GM12874 (cell line): Measurements from ENCODE around the gene GRK3.

Source experiments
- CTCF ChIP-seq: IDR thresholded peaks from 2 replicates; pipeline ENCODE4 v1.5.1; 2011; ENCODE audit warnings: low read depth, mild to moderate bottlenecking, control low read depth, low read length, moderate library complexity; ENCODE audit not compliant: insufficient read depth

Gene GRK3

GRCh38 chr22:25542191-25542590, 22.3 kb upstream of the GRK3 start:
- no peak for TF ChIP-seq CTCF

- TF ChIP-seq CTCF = no peak
Observed at GRCh38 chr22:25542720-25543402, 21.6 kb upstream of the GRK3 start.

- TF ChIP-seq CTCF = no peak
Observed at GRCh38 chr22:25545146-25545545, 19.3 kb upstream of the GRK3 start.

- TF ChIP-seq CTCF = no peak
Observed at GRCh38 chr22:25545672-25546071, 18.8 kb upstream of the GRK3 start.

DNA sequence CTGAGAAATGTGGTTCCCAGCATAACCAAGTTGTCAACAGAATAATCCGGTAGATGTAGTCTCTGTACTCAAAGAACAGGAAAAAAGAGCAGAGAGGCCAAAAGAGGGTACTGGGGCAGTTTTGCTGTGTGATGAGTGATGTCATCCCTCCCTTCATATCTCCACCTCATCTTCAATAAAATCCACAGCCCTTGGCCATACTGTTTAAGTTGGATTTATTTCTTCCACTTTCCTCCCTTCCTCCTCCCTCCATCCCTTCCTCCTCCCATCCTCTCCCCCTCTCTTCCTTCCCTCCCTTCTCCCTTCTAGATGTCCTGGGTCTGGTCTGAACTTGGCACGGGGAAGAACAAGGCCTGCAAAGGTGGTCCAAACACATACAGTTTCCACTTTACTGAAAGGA, 18.2 kb upstream of the GRK3 start:
- no peak for TF ChIP-seq CTCF

- no peak for TF ChIP-seq CTCF
Observed at GRCh38 chr22:25546751-25547150, 17.7 kb upstream of the GRK3 start.

DNA sequence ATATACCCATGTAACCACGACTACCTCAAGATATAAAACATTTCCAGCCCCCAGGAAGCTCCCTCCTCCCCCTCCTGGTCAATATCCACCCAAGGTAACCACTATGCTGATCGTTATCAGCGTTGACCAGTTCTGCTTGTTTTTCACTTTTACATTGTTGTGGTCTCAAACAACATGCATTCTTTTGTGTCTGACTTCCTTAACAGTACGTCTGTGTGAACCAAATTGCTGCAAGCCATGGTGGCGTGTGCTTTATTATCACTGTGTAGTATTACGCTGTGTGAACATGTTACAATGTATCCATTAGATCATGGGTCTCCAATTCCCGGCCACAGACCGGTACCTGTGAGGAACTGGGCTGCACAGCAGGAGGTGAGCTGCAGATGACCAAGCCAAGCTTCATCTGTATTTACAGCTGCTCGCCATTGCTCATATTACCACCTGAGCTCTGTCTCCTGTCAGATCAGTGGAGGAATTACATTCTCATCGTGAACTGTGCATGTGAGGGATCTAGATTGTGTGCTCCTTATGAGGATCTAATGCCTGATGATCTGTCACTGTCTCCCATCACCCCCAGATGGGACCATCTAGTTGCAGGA, 15.5 kb upstream of the GRK3 start:
- TF ChIP-seq CTCF = no peak
